ENCODE results near the gene UBE2H.

UBE2H gene

DNA sequence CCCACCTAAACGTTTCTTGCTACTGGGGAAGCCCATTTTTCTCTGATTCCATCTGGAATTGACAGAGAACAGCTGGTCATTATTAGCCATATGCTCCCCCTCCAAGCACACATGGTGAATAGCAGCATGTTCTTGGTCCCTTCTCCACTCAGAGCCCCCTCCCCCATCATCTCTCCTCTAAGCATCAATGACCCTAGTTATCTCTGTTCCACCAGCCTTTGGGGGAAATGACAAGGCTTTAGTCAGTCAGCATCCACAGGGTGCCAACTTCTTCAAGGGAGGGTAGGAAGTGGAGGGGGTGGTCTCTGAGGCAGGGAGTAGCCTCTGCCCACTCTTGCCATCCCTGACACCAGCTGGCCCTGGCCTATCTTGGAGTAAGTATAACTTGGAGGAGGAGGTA lies 163.1 kb downstream of the UBE2H start:
- DNase-seq, result no peak

DNA sequence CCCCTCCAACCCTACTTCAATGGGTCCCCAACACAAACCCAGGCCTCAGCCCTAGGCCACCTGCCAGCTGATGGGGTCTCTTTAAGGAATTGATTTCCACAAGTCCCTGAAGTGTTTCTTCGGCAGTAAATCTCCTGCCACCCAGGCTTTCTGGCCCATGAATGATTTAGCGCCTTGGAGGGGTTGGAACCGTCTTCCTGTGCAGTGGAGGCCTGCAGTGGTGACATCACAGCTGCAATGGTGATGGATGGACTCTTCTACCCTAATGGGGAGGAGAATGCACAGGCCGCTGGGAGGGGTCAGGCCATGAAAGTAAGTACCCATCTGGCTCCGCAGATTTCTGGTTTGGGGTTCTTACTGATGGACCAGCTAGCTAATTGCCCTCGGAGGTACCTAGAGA lies 163.8 kb downstream of the UBE2H start:
- no peak for DNase-seq

DNA sequence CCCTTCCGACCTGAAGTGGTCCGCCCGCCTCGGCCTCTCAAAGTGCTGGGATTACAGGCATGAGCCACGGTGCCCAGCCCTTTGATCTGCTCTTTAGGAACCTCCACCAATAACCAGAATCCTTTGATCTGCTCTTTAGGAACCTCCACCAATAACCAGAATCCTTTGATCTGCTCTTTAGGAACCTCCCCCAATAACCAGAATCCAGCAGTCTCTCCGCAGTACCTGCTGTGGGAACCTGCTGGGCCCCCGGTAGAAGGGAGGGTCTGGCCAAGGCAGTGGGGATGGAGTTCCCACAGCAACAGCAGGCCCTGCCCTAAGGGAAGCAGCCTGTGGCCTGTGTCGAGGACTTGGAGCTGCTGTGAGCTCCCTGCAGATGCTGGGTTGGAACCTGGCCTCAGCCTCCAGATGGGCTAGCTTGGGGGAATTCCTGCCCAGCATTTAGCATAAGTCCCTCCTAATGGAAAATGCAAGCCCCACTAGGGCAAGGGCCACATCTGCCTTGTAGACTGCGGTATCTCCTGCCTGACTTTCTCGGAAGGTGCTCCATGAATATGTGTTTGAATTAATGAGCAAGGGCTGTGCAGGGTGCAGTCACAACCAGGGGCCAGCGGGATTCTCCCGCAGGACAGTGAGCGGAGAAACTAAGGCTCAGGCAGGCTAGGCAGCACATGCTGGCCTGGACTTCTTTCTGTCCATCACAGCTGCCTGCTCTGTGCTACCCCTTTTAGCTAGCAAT lies 165.8 kb downstream of the UBE2H start:
- DNase-seq, result no peak

DNA sequence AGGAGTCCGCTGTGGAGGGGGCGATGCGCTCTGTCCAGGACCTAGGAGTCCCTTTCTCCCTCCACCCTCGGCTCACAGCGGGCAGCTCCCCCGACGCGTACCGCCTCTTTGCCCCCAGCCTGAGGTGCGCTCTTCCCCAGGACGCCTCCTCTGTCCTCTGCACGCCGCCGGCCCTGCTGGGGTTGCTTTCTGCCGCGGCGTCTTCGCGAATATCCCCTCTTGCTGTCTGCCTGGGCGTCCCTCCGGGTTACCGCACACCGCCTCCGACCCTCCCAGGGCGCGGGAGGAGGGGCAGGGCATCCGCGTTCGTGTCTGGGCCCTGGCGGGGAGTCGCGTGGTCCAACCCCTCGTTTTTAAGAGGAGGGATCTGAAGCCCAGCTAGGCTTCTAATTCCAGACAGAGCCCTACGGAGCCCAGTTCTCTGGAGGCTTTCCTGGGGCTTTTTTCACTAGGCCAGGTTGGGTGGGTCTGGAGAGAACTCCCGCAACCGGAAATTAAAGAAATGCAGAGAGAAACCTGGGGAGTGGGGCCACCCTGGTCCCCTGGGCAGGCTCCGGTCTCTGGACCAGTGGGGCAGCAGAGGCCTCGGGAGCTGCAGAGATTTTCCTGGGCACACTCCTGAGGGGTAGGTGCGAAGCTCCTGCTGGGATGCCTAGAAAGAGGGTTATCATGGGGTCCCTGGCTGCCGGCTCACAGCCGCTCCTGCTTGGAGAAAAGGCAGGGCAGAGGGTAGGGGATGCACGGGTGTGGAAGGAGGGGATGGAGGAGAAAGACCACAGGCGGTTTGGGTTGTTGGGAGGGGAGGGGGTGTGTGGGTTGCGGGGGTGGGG lies 166.9 kb downstream of the UBE2H start:
- DNase-seq, result no peak

DNA sequence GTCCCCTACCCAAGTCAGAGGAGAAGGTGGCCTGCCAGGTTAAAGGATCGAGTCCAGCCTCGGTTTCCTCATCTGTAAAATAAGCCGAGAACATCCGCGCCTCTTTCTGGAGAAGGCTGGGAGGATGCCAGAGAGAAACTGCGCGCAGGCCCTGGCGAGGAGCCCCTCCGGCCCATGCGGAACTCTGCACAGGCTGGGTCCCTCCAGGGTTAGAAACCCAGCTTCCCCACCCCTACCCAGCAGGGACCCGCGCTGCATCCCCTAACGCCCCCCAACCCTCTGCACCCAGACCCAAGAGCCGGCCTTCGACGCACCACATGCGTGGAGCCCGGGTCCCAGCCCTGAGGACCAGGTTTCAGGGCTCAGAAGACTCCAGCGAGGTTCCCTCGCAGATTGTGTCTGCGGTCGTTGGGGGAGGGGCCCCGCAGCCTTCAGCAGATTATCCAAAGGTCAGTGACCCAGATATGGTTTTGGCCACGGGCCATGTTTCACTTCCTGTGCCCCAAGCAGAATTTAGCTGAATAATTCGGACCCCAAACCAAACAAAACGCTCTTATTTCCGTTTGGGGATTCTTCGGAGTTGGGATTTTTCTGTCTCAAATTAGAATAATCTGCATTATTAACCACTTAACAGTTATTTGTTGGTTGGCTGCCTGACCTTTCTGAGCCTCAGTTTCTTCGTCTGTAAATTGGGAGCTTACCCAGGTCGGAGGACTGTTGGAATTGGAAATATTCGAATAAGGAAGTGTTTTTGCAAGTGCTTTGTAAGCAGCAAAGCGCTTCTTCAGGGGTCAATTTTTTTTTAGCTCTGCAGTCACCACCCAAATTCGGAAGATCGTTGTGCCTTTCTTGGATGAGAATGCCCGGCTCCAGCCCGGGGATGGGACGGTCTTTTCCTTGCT lies 167.7 kb downstream of the UBE2H start:
- DNase-seq, result no peak

DNA sequence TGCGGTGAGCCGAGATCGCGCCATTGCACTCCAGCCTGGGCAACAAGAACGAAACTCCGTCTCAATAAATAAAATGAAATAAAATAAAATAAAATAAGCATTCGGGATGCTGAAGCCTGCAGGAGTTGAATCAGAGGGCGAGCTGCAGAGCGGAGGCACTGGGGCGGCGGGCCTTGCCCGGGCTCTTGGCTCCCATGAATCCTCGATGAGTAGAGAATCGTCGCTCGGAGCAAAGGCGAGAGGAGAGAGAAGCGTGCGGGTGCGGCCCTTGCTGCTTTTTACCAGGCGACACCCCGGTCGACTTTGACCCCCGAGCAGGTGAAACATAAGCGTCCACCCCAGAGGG lies 168.3 kb downstream of the UBE2H start:
- DNase-seq, result no peak

DNA sequence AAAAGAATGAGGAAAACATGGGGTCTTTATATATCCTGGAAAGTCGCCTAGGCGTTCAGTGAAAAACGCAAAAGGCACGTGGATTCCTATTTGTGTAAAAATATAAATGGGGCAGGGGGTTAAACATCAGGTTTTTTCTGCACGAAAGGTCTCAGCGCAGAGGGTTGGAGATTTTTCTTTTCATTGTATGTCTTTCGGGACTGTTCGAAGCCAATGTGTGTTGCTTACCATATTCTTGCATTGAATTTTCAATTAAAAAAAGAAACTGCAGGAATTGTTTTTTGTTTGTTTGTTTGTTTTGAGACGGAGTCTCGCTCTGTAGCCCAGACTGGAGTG lies 169.2 kb downstream of the UBE2H start:
- DNase-seq, result no peak

DNA sequence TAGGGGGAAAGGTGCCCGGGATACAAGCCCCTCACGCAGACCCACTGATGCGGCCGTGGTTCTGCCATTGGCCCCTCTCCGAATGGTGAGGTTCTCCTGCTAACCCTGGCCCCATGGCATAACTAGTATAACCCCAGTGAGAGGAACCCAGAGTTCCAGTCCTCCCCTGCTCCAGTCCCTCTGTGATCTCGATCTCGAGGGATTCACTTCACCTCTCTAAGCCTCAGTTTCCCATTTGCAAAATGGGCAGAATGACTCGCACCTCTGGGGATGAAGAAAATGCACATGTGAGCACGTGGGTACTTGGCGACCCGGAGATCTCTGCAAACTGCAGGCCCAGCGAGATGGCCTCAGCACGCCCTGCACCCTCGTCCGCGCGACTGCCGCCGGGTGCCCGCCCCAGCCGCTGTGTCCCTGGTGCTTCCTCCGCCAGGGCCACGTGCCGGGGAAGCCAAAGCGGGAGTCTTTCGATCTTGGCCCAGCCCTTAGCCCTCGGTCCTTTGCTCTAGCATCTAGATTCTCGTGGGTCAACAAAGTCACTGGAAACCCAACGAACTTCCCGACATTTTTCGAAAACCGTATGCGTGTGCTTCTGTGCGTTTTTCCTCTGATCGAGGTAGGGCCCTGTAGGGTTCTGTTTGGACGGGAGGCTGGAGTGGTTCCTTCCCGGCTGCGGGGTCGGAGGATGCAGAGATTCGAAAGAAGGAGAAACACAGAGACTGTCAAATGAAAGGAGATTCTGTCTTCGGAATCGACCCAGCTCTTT lies 169.8 kb downstream of the UBE2H start:
- no peak for DNase-seq

DNA sequence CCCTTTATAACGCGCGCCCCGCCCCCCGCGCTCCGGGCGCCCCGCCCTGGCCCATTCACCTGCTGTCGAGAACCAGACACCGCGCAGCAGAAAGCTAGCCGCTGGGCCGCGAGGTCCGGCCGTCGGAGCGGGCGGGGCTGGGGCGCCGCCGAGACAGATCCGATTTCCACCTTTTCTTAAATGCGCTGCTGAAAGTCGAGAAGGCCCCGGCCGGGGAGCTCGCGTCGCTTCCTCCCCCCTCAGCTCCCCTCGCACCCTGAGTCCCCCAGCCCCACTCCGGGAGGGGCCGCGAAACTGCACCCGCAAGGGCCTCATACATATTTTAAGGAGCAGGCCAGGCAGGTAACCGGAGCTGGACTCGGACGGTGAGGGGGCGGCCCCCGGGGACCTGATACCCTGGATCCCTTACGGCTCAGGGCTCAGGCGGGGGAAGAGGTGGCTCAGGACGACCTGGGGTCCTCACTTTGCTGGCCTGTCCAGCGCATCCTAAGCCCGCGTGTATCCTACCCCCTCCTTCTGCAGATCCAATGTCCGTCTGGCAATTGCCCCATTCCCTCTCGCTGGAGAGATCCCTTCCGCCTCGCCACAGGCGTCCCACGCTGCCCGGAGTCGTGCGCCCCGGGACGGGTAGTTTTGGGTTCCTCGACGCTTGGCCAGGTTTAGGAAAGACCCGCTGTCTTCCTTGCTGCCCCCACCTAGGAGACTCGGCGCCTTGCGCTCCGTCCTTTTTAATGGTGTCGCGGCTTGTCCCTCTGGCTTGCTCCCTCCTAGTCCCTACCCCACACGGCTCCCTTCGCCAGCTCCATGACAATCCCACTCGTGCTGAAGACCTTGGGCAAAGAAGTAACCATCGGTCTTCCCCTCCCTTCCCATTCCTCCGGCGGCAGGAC lies 170.6 kb downstream of the UBE2H start:
- no peak for DNase-seq

DNA sequence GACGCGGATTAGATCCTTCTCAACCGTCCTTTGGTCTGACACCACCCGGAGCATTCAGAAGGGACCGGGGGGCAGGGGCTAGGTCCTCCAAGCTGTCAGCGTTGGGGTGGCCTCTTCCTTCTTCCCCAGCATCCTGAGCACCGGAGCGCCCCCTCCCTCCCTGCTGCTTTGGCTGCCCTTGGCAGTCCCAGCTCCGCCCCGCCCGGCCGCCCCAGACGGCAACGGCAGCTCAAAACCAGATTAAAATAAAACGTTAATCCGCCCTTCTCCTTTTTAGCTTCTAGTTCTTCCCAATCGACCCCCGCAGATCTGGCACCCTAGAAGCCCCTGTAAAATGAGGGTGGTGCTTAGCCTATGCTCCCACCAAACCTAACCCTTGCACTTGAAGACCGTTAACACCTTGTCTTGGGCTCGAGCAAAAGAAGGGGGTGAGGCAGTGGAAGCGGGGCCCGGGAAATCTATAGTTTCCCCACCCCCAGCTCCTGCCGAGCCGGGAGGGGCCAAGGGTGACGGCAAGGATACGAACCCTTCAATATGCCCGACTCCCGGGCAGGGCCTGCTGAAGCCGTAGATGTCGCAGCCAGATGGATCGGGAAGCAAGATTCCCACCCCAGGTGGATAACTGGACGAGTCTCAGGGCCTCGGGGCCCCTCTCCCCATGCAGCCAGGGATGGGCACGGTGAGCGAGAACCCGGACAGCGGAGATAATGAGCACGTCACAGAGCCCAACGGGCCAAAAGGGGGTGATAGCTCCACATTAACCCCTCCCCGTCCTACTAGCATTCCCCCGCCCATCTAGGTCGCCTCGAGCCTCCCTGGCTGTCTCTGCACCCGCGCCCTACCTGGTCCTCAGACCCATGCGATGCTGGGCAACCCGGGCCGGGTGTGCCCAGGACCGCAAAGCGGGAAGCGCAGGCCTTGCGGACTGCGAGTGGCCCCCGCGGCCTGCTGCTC lies 171.5 kb downstream of the UBE2H start:
- DNase-seq, result no peak

Measured in anterior cingulate cortex (tissue), 58 donors.